ENCODE data around the gene FGF9.

- TF ChIP-seq POLR2AphosphoS5 (IDR thresholded peaks at IDR 0.05; ENCODE audit: low read depth, low read length) (no peak), POLR2A (IDR thresholded peaks at IDR 0.05; ENCODE audit: low read depth, low read length) (no peak), SPI1 (IDR thresholded peaks at IDR 0.05; ENCODE audit: low read depth, low read length) (no peak), TAF1 (IDR thresholded peaks at IDR 0.05; ENCODE audit: low read depth, low read length) (no peak)
Observed at GRCh38 chr13:21670006-21670882, 629 bp upstream of the FGF9 start.
